Astrocyte (in vitro differentiated cells and primary cell): Measurements from ENCODE around the gene BTRC. TPM values are rescaled to one million over a fixed set of nuclear protein-coding genes. Genes with fewer than 3 reads are reported as not detected.

ENCODE experiments used
- DNase-seq: peaks from one replicate; pipeline ENCODE4 v3.0.0-alpha.2; 2010; ENCODE audit warnings: low read depth
- FAIRE-seq: peaks from 2 replicates; lab custom pipeline; 2011; peaks lifted over from hg19 to GRCh38; lab: Jason Lieb, UNC
- H2AFZ ChIP-seq: 2 replicates; pipeline ENCODE4 v1.6.0; 2012; ENCODE audit warnings: low read depth, low read length, inconsistent platforms
- H3K27ac ChIP-seq: 2 replicates; pipeline ENCODE4 v1.5.1; 2011; ENCODE audit warnings: low read depth, low read length, inconsistent platforms
- H3K27me3 ChIP-seq: 2 replicates; pipeline ENCODE4 v1.6.0; 2011; ENCODE audit warnings: low read length, inconsistent platforms; ENCODE audit not compliant: insufficient read depth
- H3K36me3 ChIP-seq: 2 replicates; pipeline ENCODE4 v1.5.1; 2011; ENCODE audit warnings: low read length, inconsistent platforms; ENCODE audit not compliant: insufficient read depth
- H3K4me1 ChIP-seq: 2 replicates; pipeline ENCODE4 v1.5.1; 2011; ENCODE audit warnings: low read length, inconsistent platforms; ENCODE audit not compliant: insufficient read depth
- H3K4me2 ChIP-seq: 2 replicates; pipeline ENCODE4 v1.6.0; 2012; ENCODE audit warnings: low read length, inconsistent platforms
- H3K4me3 ChIP-seq: 2 replicates; pipeline ENCODE4 v1.5.1; 2011; ENCODE audit warnings: low read depth, mild to moderate bottlenecking, low read length, inconsistent platforms; ENCODE audit not compliant: insufficient read depth
- H3K79me2 ChIP-seq: 2 replicates; pipeline ENCODE4 v1.6.0; 2012; ENCODE audit warnings: mild to moderate bottlenecking, low read length, inconsistent platforms; ENCODE audit not compliant: insufficient read depth
- H3K9ac ChIP-seq: 2 replicates; pipeline ENCODE4 v1.6.0; 2012; ENCODE audit warnings: mild to moderate bottlenecking, low read length, inconsistent platforms
- H3K9me3 ChIP-seq: 2 replicates; pipeline ENCODE4 v1.5.1; 2012; ENCODE audit warnings: low read depth, mild to moderate bottlenecking, low read length, inconsistent platforms; ENCODE audit not compliant: insufficient read depth
- H4K20me1 ChIP-seq: 2 replicates; pipeline ENCODE4 v1.6.0; 2012; ENCODE audit warnings: low read length, inconsistent platforms; ENCODE audit not compliant: insufficient read depth
- H3K27ac Mint-ChIP-seq: one replicate; pipeline ENCODE4 v1.8.0; 2021; ENCODE audit warnings: mild to moderate bottlenecking, mixed read lengths; ENCODE audit not compliant: unreplicated experiment
- H3K27me3 Mint-ChIP-seq: one replicate; pipeline ENCODE4 v1.8.0; 2021; ENCODE audit warnings: low read depth, mixed read lengths; ENCODE audit not compliant: unreplicated experiment
- H3K36me3 Mint-ChIP-seq: one replicate; pipeline ENCODE4 v1.8.0; 2021; ENCODE audit warnings: low read depth, mixed read lengths; ENCODE audit not compliant: unreplicated experiment
- H3K4me1 Mint-ChIP-seq: one replicate; pipeline ENCODE4 v1.8.0; 2021; ENCODE audit warnings: low read depth, mixed read lengths; ENCODE audit not compliant: unreplicated experiment
- H3K4me3 Mint-ChIP-seq: one replicate; pipeline ENCODE4 v1.8.0; 2021; ENCODE audit warnings: mild to moderate bottlenecking, moderate library complexity, mixed read lengths; ENCODE audit not compliant: unreplicated experiment
- H3K9me3 Mint-ChIP-seq: one replicate; pipeline ENCODE4 v1.8.0; 2021; ENCODE audit warnings: mild to moderate bottlenecking, mixed read lengths; ENCODE audit not compliant: unreplicated experiment
- EZH2 ChIP-seq: IDR thresholded peaks from 2 replicates; pipeline ENCODE4 v1.6.1; 2012; ENCODE audit warnings: mild to moderate bottlenecking, low read length, inconsistent platforms; ENCODE audit not compliant: insufficient read depth
- total RNA-seq: library from RNA; stranded (reverse); gene quantifications from 2 replicates; pipeline ENCODE4 v1.2.1, GENCODE V29; 2021
- TF ChIP-seq, protein P1 (sequence below): IDR thresholded peaks from 2 replicates; pipeline ENCODE4 v1.5.1; 2011; ENCODE audit warnings: low read depth, mild to moderate bottlenecking, inconsistent platforms, low read length, moderate library complexity; ENCODE audit not compliant: insufficient read depth

BTRC gene
- total RNA-seq, 1 donor from 2014 or later, result 33.3 TPM

DNA sequence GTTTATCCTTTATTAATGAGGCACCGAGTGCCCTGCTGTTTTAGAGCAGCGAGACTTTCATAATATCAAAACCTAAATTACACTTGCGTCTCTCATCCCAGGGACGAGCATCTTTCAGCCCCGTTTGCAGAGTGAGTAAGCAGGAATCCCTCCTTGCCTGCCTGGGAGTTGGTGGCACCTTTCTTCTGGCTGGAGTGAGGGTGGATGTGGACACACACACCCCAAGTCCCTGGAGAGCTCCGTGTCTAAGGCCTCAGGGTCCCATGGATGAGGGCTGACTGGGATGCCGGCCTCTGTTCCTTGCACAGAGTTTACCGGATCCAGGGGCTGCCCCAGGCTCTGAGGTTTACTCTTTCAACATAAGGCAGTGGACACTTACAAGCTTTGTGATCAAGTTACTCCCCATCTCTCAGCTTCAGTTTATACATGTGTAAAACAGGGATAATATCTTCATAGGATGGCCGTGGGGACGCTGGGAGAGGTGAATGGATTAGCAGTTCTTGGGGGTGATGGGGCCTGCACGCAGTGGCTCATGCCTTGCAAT lies 209.6 kb downstream of the BTRC start:
- Mint-ChIP-seq H3K9me3 (peaks cover 2% of the 10 kb centered on the region), H3K36me3 (peaks cover 7% of the 10 kb centered on the region), H3K4me1 (peaks cover 2% of the 10 kb centered on the region), H3K27ac (no peak overlapping the region), H3K27me3 (peaks cover 42% of the 10 kb centered on the region), H3K4me3 (no peak overlapping the region)
- H2AFZ ChIP-seq, result no peak overlapping the region
- no peaks in the 10 kb centered on the region for H3K36me3 ChIP-seq
- no peak for TF ChIP-seq EZH2
- TF ChIP-seq, protein P1, sequence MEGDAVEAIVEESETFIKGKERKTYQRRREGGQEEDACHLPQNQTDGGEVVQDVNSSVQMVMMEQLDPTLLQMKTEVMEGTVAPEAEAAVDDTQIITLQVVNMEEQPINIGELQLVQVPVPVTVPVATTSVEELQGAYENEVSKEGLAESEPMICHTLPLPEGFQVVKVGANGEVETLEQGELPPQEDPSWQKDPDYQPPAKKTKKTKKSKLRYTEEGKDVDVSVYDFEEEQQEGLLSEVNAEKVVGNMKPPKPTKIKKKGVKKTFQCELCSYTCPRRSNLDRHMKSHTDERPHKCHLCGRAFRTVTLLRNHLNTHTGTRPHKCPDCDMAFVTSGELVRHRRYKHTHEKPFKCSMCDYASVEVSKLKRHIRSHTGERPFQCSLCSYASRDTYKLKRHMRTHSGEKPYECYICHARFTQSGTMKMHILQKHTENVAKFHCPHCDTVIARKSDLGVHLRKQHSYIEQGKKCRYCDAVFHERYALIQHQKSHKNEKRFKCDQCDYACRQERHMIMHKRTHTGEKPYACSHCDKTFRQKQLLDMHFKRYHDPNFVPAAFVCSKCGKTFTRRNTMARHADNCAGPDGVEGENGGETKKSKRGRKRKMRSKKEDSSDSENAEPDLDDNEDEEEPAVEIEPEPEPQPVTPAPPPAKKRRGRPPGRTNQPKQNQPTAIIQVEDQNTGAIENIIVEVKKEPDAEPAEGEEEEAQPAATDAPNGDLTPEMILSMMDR, result no peak
- H3K79me2 ChIP-seq, result no peaks in the 10 kb centered on the region
- H3K9ac ChIP-seq, result no peak overlapping the region
- H3K27me3 ChIP-seq, result peaks cover 21% of the 10 kb centered on the region
- no peak overlapping the region for H3K27ac ChIP-seq
- no peaks in the 10 kb centered on the region for H4K20me1 ChIP-seq
- H3K4me1 ChIP-seq, result peaks cover 4% of the 10 kb centered on the region
- no peak for DNase-seq
- no peak overlapping the region for H3K4me2 ChIP-seq
- no peaks in the 10 kb centered on the region for H3K9me3 ChIP-seq
- FAIRE-seq, result no peak
- H3K4me3 ChIP-seq, result no peak overlapping the region

DNA sequence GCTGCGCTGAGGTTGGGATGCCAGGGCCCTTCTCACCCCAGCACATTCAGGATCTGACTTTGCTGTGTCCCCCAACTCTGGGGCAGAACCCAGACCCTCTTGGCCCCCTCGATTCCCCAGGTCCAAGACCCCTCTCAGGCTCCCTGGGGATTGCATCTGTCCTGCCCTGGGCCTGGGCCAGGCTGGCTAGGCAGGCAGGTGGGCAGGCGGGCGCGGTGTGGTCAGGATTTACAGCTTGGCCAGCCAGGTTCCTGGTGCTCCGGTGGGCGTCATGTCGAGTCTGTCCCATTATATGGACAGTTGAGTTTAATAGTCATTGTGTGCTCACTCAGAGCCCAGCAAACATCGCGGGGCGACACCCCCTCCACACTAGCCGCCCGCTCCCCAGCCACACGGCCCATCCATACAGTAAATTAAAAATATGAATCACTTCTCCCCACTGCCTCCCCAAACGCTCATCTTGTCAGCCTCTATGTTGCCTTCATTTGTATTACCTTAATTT lies 210.6 kb downstream of the BTRC start:
- no peak overlapping the region for H3K27ac Mint-ChIP-seq
- peaks cover under 1% of the 10 kb centered on the region for H3K9me3 Mint-ChIP-seq
- H2AFZ ChIP-seq, result no peak overlapping the region
- H3K4me2 ChIP-seq, result no peak overlapping the region
- H3K4me3 Mint-ChIP-seq, result no peak overlapping the region
- no peak overlapping the region for H3K27ac ChIP-seq
- peaks cover 25% of the 10 kb centered on the region for H3K27me3 ChIP-seq
- H3K4me1 ChIP-seq, result peaks cover 4% of the 10 kb centered on the region
- peaks cover 49% of the 10 kb centered on the region for H3K27me3 Mint-ChIP-seq
- H3K9ac ChIP-seq, result no peak overlapping the region
- no peaks in the 10 kb centered on the region for H3K36me3 ChIP-seq
- no peaks in the 10 kb centered on the region for H4K20me1 ChIP-seq
- TF ChIP-seq, protein P1, result no peak
- no peak for TF ChIP-seq EZH2
- peaks cover 2% of the 10 kb centered on the region for H3K4me1 Mint-ChIP-seq
- H3K9me3 ChIP-seq, result no peaks in the 10 kb centered on the region
- no peak overlapping the region for H3K4me3 ChIP-seq
- no peak for FAIRE-seq
- H3K79me2 ChIP-seq, result no peaks in the 10 kb centered on the region
- DNase-seq, result no peak
- H3K36me3 Mint-ChIP-seq, result peaks cover 7% of the 10 kb centered on the region

DNA sequence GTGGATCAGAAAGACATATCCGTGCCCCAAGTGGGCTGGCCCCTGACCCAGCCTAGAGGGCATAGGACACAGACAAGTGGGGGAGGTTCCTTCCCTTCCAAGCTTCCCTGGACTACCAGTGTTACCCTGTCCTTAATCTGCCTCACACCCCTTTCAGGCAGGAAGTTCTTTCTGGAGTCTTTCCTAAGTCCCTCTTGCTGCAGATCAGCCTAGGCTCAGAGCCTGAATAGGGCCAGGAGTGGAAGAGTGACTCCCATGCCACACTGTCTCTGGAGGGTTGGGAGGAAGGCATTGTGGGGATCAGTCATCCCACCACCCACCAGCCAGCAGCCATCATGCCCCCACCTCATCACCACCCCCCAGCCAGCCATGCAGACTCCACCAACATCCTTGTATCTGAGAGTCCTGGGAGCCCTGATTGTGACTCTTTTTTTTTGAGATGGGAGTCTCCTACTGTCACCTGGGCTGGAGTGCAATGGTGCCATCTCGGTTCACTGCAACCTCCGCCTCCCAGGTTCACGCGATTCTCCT lies 211.5 kb downstream of the BTRC start:
- Histone ChIP-seq H3K9me3 (no peaks in the 10 kb centered on the region), H3K4me1 (peaks cover 10% of the 10 kb centered on the region), H3K27ac (no peak overlapping the region), H3K9ac (no peak overlapping the region), H4K20me1 (no peaks in the 10 kb centered on the region), H3K27me3 (peaks cover 25% of the 10 kb centered on the region), H3K36me3 (no peaks in the 10 kb centered on the region), H3K79me2 (no peaks in the 10 kb centered on the region), H3K4me3 (no peak overlapping the region), H2AFZ (no peak overlapping the region), H3K4me2 (no peak overlapping the region)
- TF ChIP-seq, protein P1, result no peak
- no peak for TF ChIP-seq EZH2
- peaks cover 51% of the 10 kb centered on the region for H3K27me3 Mint-ChIP-seq
- DNase-seq (no peak), FAIRE-seq (no peak)
- no peak overlapping the region for H3K27ac Mint-ChIP-seq
- H3K9me3 Mint-ChIP-seq, result no peaks in the 10 kb centered on the region
- H3K4me1 Mint-ChIP-seq, result peaks cover 2% of the 10 kb centered on the region
- H3K4me3 Mint-ChIP-seq, result no peak overlapping the region
- peaks cover 7% of the 10 kb centered on the region for H3K36me3 Mint-ChIP-seq
